Suppressor macrophage treated with lipopolysaccharide for 1 hour (primary cell): Measurements from ENCODE around the gene C2CD3.
"Not testable (repeated sequence)": the region's sequence is repeated elsewhere in the genome, so short reads cannot be mapped to it uniquely, and the experiment has no call there.

ENCODE experiments used
- DNase-seq, 3 donors: peaks; one replicate each; pipeline ENCODE4 v3.0.0-alpha.2; 2020 to 2022

C2CD3 gene

DNA sequence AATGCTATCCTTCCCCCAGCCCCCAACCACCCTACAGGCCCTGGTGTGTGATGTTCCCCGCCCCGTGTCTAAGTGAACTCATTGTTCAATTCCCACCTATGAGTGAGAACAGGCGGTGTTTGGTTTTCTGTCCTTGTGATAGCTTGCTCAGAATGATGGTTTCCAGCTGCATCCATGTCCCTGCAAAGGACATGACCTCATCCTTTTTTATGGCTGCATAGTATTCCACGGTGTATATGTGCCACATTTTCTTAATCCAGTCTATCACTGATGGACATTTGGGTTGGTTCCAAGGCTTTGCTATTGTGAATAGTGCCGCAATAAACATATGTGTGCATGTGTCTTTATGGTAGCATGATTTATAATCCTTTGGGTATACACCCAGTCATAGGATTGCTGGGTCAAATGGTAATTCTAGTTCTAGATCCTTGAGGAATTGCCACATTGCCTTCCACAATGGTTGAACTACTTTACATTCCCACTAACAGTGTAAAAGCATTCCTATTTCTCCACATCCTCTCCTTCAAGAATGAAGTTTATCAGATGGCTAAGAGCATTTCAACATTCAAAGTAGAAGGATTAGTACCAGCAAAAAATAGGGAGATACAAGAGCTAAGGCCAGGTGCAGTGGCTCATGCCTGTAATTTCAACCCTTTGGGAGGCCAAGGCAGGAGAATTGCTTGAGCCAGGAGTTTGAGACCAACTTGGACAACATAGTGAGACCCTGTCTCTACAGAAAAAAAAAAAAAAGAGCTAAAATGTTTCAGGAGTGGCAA, 50.4 kb downstream of the C2CD3 start:
- not testable (repeated sequence) for DNase-seq

DNA sequence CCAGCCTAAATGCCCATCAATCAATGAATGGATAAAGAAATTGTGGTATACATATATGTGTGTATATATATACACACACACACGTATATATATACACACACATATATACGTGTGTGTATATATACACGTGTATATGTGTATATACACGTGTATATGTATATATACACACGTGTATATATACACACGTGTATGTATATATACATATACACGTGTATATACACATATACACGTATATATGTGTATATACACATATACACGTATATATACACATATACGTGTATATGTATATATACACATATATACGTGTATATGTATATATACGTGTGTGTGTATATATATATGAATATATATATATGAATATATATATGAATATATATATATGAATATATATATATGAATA, 54.1 kb downstream of the C2CD3 start:
- DNase-seq: no peak

DNA sequence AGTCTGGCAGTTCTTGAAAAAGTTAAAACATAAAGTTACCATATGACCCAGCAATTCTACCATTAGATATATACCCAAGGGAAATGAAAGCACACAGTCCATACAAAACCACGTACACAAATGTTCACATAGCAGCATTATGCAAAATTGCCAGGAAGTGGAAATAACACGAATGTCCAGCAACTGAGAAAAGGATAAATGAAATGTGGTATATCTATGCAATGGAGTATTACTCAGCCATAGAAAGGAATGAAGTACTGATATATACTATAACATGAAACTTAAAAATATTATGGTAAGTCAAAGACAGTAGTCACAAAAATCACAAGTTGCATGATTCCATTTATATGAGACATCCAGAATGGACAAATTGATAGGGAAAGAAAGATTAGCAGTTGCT, 57.9 kb downstream of the C2CD3 start:
- no peak for DNase-seq

GRCh38 chr11:74106124-74106523, 64.7 kb downstream of the C2CD3 start:
- no peak for DNase-seq

GRCh38 chr11:74102321-74102720, 68.5 kb downstream of the C2CD3 start:
- DNase-seq: peak; percentile 21 to 38 (median 36)

DNA sequence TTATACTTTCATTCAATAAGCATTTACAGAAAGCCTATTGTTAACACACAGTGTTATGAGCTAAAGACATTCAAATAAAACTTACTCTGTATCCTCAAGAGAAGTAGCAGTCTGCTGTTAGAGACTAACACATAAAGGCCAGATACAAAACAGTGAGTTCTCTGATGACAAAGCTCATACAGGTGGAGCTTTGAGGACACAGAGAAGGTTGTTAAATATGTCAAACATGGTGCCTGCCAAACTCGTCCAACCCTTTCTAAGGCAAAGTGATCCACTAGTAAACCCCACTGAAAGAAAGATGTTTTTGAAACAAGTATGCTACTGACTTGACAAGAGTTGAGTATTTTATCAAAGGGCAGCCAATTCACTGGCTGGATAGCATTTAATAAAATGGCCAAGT, 70.1 kb downstream of the C2CD3 start:
- DNase-seq: no peak

DNA sequence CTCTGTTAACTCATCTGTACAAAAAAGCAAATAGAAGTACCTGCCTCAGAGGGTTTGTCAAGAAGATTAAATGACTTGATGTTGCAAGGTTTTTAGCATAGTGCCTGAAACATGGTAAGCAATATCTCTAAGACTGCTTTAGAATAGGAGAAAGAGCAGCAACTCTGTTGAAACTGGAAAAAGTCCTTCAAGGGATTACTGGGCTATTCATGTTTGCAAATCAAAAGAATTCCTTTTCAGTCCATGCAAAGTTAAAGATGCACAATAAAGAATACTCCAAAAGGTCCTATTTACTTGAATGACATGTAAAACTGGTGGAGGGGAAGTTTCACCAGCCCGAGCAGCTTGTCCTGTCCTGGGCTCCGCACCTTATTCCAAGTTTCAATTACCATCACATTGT, 70.6 kb downstream of the C2CD3 start:
- no peak for DNase-seq

DNA sequence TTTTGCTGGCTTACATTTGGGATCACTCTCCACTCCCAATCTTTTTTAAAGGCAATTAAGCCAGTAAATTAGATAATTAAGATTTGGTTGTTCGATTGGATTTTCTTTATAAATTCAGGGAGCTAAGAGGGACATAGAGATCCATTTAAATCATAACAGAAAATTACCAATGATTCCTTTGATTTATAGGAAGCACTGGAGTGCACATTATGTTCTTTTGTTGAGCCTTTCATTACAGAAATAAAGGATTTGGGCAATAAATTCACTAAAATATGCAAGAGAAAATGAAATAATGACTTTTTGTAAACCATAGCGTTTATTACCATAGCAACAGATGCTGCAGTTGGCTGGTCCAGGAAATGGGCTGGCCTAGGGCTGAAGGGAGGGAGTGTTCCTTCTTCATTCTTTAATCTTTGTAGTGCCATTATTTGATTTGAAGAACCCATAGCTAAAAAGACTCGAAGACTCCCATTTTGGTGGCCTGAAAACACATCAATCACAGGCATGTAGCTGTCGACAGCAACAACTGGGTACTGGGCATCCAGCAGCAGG, 73.0 kb downstream of the C2CD3 start:
- DNase-seq: no peak

- no peak for DNase-seq
Observed at GRCh38 chr11:74094393-74094792, 76.4 kb downstream of the C2CD3 start.

DNA sequence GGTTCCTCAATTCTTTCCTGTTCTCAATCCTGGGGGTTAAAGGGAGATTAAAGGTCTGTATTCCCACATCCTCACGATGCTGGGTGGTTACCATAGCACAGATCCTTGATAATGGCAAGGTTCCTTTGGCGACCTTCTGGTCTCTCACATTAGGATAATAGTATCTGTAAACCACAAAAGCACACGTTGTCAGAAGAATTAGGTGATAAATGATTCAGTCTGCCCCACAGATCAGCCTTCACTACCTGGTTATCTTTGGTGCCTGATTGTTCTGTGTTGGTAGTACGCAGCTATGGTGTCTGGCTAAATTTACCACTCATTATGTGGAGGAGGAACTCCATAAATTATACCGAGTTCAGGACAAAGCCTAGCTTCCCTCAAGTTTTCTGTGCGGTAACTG, 78.4 kb downstream of the C2CD3 start:
- no peak for DNase-seq

GRCh38 chr11:74091549-74091948, 79.3 kb downstream of the C2CD3 start:
- no peak for DNase-seq

- no peak for DNase-seq
Observed at GRCh38 chr11:74090701-74091100, 80.1 kb downstream of the C2CD3 start.

- DNase-seq: no peak
Observed at GRCh38 chr11:74086242-74086884, 84.4 kb downstream of the C2CD3 start.

GRCh38 chr11:74085542-74085892, 85.3 kb downstream of the C2CD3 start:
- peak; percentile 53 to 59 (median 58) for DNase-seq

GRCh38 chr11:74084796-74085541, 85.8 kb downstream of the C2CD3 start:
- DNase-seq: peak; percentile 1 to 21 (median 10)

- DNase-seq: not testable (repeated sequence)
Observed at GRCh38 chr11:74083927-74084326, 86.9 kb downstream of the C2CD3 start.

DNA sequence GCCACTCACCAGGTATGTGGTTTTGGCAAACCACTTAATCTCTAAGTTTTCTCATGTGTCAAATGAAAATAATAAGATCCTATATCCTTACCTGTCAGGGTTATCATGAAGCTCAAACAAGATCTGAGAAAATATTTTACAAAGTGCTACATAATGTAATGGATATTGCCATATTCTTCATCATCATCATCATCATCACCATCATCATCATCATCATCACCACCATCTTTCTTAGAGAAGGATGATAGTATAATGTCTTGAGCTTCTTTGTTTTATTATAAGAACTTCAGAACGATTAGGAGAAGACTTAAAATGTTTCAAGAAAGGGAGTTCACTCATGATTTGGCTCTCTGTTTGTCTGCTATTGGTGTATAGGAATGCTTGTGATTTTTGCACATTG, 89.4 kb downstream of the C2CD3 start:
- no peak for DNase-seq

DNA sequence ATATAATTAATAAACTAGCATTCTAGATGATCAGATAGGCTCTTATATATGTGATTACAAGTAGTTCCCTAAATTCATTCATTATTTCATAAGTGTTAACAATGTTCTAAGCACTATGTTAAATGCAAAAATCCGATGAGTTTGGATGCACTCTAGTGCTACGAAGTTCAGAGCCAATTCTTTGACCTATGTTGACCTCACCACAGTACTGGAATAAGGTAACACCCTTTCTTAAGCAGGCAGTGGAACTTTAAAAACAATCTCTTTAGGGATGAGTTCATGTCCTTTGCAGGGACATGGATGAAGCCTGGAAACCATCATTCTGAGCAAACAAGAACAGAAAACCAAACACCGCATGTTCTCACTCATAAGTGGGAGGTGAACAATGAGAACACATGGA, 93.6 kb downstream of the C2CD3 start:
- DNase-seq: no peak

GRCh38 chr11:74072721-74073120, 98.1 kb downstream of the C2CD3 start:
- no peak for DNase-seq

DNA sequence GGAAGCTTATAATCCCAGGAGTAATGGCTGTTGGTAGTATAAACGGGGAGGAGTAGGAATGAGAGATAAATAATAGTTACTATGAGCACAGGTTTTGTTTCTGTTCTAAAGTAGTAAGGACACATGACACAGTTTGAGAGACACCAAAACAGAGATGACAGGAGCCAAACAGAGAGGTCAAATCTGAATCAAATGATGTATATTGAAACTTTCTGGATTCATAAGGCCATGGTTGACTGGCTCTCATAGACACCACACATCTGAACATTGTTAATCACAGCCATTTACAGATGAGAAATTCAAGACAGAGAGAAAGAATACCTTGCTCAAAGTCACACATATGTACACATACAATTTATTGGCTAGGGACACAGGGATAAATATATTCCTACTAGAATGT, 98.5 kb downstream of the C2CD3 start:
- no peak for DNase-seq

GRCh38 chr11:74070723-74071492, 99.9 kb downstream of the C2CD3 start:
- no peak for DNase-seq

DNA sequence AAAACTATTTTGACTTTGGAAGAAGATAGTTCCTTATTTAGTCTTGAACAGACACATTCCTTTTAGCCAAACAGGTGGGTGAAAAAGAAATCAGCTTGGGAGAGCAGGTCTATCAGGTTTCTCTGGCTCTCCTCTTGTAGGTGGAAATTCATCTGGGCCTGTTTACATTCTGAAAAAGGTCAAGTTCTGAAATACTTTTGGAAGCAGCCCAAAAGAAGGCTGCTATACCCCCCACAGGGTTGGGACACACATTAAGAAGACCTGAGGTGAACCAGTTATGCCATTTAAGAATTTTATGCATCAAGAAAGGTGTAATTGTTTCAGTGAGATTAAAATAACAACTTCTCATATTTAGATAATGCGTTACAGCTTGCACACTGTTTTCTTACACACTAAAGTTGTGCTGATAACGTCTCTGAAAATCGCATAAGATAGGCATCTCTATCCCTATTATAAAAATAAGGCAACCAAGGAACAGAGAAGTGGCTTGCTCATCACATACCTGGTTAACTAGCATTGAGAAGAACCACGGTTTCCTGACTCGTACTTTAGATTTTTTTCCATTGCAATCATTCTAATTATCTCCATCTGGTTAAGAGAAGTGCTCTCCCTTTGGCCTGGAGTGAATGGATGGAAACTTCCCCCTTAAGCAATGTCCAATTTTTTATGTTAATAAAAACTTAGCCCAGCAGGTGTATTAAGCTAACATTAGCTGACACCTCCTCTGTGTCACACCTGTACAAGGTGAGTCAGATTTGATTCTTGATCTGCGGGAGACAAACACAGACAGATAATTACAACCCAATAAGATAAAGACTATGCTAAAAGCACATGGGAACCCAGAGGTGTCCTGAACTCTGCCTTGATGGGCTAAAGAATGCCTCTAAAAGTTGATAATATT, 101.4 kb downstream of the C2CD3 start:
- DNase-seq: no peak
